Cortex of kidney (tissue), 1 donor: Measurements from ENCODE around the gene FLG.
"Not testable (repeated sequence)": the region's sequence is repeated elsewhere in the genome, so short reads cannot be mapped to it uniquely, and the experiment has no call there.

Source experiments
- DNase-seq: peaks from one replicate; lab custom pipeline; 2025; lab: John Stamatoyannopoulos, UW

The FLG gene

GRCh38 chr1:152325111-152325510 is at the start of gene FLG:
Gene FLG (minus strand): TSS chr1:152325239. CDS start chr1:152315456, 9,783 bp downstream.
- DNase-seq = no peak

- DNase-seq = no peak
Observed at GRCh38 chr1:152374451-152374850, 49.4 kb upstream of the FLG start.

- no peak for DNase-seq
Observed at GRCh38 chr1:152372672-152373071, 47.6 kb upstream of the FLG start.

GRCh38 chr1:152367436-152367835 is 42.4 kb upstream of the FLG start:
- no peak for DNase-seq

GRCh38 chr1:152359906-152360305 is 34.9 kb upstream of the FLG start, which contains the start of gene FLG2:
Gene FLG2 (minus strand): TSS chr1:152360006. CDS start chr1:152358884, 1,122 bp downstream.
- no peak for DNase-seq

GRCh38 chr1:152356736-152357135 is 31.7 kb upstream of the FLG start:
- no peak for DNase-seq

- DNase-seq = no peak
Observed at GRCh38 chr1:152349611-152350010, 24.6 kb upstream of the FLG start.

GRCh38 chr1:152348447-152348846 is 23.4 kb upstream of the FLG start:
- no peak for DNase-seq

- DNase-seq = no peak
Observed at GRCh38 chr1:152347116-152347728, 22.2 kb upstream of the FLG start.

- DNase-seq = no peak
Observed at GRCh38 chr1:152344438-152344837, 19.4 kb upstream of the FLG start.

GRCh38 chr1:152343006-152343405 is 18.0 kb upstream of the FLG start:
- DNase-seq = no peak

- no peak for DNase-seq
Observed at GRCh38 chr1:152335399-152335798, 10.4 kb upstream of the FLG start.

- no peak for DNase-seq
Observed at GRCh38 chr1:152328801-152329391, 3.9 kb upstream of the FLG start.

- no peak for DNase-seq
Observed at GRCh38 chr1:152313970-152314369, 11.1 kb downstream of the FLG start.

GRCh38 chr1:152313319-152313801 is 11.7 kb downstream of the FLG start:
- no peak for DNase-seq

- not testable (repeated sequence) for DNase-seq
Observed at GRCh38 chr1:152312169-152312568, 12.9 kb downstream of the FLG start.

- no peak for DNase-seq
Observed at GRCh38 chr1:152309955-152310354, 15.1 kb downstream of the FLG start.

GRCh38 chr1:152309320-152309901 is 15.6 kb downstream of the FLG start:
- DNase-seq = not testable (repeated sequence)

- not testable (repeated sequence) for DNase-seq
Observed at GRCh38 chr1:152308758-152309157, 16.3 kb downstream of the FLG start.

GRCh38 chr1:152307970-152308369 is 17.1 kb downstream of the FLG start:
- DNase-seq = not testable (repeated sequence)

GRCh38 chr1:152306123-152306522 is 18.9 kb downstream of the FLG start:
- not testable (repeated sequence) for DNase-seq

- not testable (repeated sequence) for DNase-seq
Observed at GRCh38 chr1:152304773-152305172, 20.3 kb downstream of the FLG start.
